H9 (cell line): ENCODE data around the gene MRPL28. TPM values are rescaled to one million over a fixed set of nuclear protein-coding genes. Genes with fewer than 3 reads are reported as not detected.

ENCODE experiments used
- DNase-seq: peaks from one replicate; pipeline ENCODE4 v3.0.0-alpha.2; 2017
- H2AFZ ChIP-seq: one replicate; pipeline ENCODE4 v1.6.1; 2013; ENCODE audit warnings: mild to moderate bottlenecking, low read length, control low read depth, moderate library complexity
- H2AK5ac ChIP-seq: 2 replicates; pipeline ENCODE4 v1.6.1; 2013; ENCODE audit warnings: low read length, control low read depth, mixed read lengths; ENCODE audit not compliant: insufficient read length
- H2BK120ac ChIP-seq: one replicate; pipeline ENCODE4 v1.6.1; 2013; ENCODE audit warnings: low read depth, mild to moderate bottlenecking, low read length, control low read depth, inconsistent platforms; ENCODE audit not compliant: poor library complexity, severe bottlenecking
- H2BK12ac ChIP-seq: 2 replicates; pipeline ENCODE4 v1.6.1; 2013; ENCODE audit warnings: low read length, control low read depth, mixed read lengths, low read depth; ENCODE audit not compliant: insufficient read length
- H2BK15ac ChIP-seq: 2 replicates; pipeline ENCODE4 v1.6.1; 2013; ENCODE audit warnings: low read depth, low read length, control low read depth
- H2BK20ac ChIP-seq: one replicate; pipeline ENCODE4 v1.6.1; 2013; ENCODE audit warnings: low read depth, mild to moderate bottlenecking, low read length, control low read depth, inconsistent platforms; ENCODE audit not compliant: poor library complexity, severe bottlenecking
- H2BK5ac ChIP-seq: 2 replicates; pipeline ENCODE4 v1.6.1; 2013; ENCODE audit warnings: low read length, control low read depth, mixed read lengths; ENCODE audit not compliant: insufficient read length
- H3K14ac ChIP-seq: 2 replicates; pipeline ENCODE4 v1.6.1; 2013; ENCODE audit warnings: low read length, control low read depth; ENCODE audit not compliant: insufficient read depth
- H3K18ac ChIP-seq: 2 replicates; pipeline ENCODE4 v1.6.1; 2013; ENCODE audit warnings: low read depth, mild to moderate bottlenecking, mixed read lengths, low read length, control low read depth; ENCODE audit not compliant: insufficient read length
- H3K23ac ChIP-seq: 2 replicates; pipeline ENCODE4 v1.6.1; 2013; ENCODE audit warnings: low read length, control low read depth, mixed read lengths, low read depth; ENCODE audit not compliant: insufficient read length
- H3K23me2 ChIP-seq: 2 replicates; pipeline ENCODE4 v1.6.1; 2013; ENCODE audit warnings: low read depth, mild to moderate bottlenecking, mixed read lengths, low read length, control low read depth; ENCODE audit not compliant: insufficient read length, poor library complexity, severe bottlenecking
- H3K27ac ChIP-seq: 2 replicates; pipeline ENCODE4 v1.5.1; 2013; ENCODE audit warnings: low read length, control low read depth, mixed read lengths, low read depth; ENCODE audit not compliant: insufficient read length
- H3K27me3 ChIP-seq: 2 replicates; pipeline ENCODE4 v1.6.1; 2013; ENCODE audit warnings: low read length, control low read depth, inconsistent platforms; ENCODE audit not compliant: insufficient read depth
- H3K4ac ChIP-seq: 2 replicates; pipeline ENCODE4 v1.6.1; 2013; ENCODE audit warnings: low read depth, mild to moderate bottlenecking, control low read depth, inconsistent platforms, low read length, moderate library complexity
- H3K4me1 ChIP-seq: 2 replicates; pipeline ENCODE4 v1.6.1; 2013; ENCODE audit warnings: low read length, control low read depth, inconsistent platforms; ENCODE audit not compliant: insufficient read depth
- H3K4me2 ChIP-seq: 2 replicates; pipeline ENCODE4 v1.6.1; 2013; ENCODE audit warnings: low read length, control low read depth, mixed read lengths; ENCODE audit not compliant: insufficient read length, insufficient read depth
- H3K56ac ChIP-seq: 2 replicates; pipeline ENCODE4 v1.6.1; 2013; ENCODE audit warnings: low read depth, mild to moderate bottlenecking, mixed read lengths, low read length, control low read depth; ENCODE audit not compliant: insufficient read length
- H3K79me1 ChIP-seq: 2 replicates; pipeline ENCODE4 v1.6.1; 2013; ENCODE audit warnings: low read depth, mild to moderate bottlenecking, moderate library complexity, low read length, control low read depth, inconsistent platforms; ENCODE audit not compliant: insufficient read depth, poor library complexity, severe bottlenecking
- H3K79me2 ChIP-seq: 2 replicates; pipeline ENCODE4 v1.6.1; 2013; ENCODE audit warnings: low read length, control low read depth, inconsistent platforms; ENCODE audit not compliant: insufficient read depth
- H3K9ac ChIP-seq: 2 replicates; pipeline ENCODE4 v1.6.1; 2013; ENCODE audit warnings: low read length, control low read depth, mixed read lengths; ENCODE audit not compliant: insufficient read length; ENCODE audit errors: extremely low read depth
- H3K9me3 ChIP-seq: one replicate; pipeline ENCODE4 v1.6.1; 2013; ENCODE audit warnings: low read depth, low read length, inconsistent platforms; ENCODE audit not compliant: control insufficient read depth
- H3T11ph ChIP-seq: one replicate; pipeline ENCODE4 v1.6.1; 2013; ENCODE audit warnings: mild to moderate bottlenecking, low read length, control low read depth, inconsistent platforms
- H4K20me1 ChIP-seq: one replicate; pipeline ENCODE4 v1.6.1; 2013; ENCODE audit not compliant: control insufficient read depth, insufficient read length, insufficient read depth
- H4K5ac ChIP-seq: 2 replicates; pipeline ENCODE4 v1.6.1; 2013; ENCODE audit warnings: low read depth, mild to moderate bottlenecking, mixed read lengths, low read length, control low read depth; ENCODE audit not compliant: insufficient read length
- H4K8ac ChIP-seq: replicated peaks from 2 replicates; pipeline ENCODE4 v1.6.1; 2013; ENCODE audit warnings: low read length, control low read depth, mixed read lengths, low read depth; ENCODE audit not compliant: insufficient read length
- H4K91ac ChIP-seq: 2 replicates; pipeline ENCODE4 v1.6.1; 2013; ENCODE audit warnings: low read depth, mild to moderate bottlenecking, moderate library complexity, mixed read lengths, low read length, control low read depth; ENCODE audit not compliant: insufficient read length
- H3K27ac Mint-ChIP-seq, 3 experiments: 2 replicates in 2 of 3; 3 replicates in 1 of 3; pipeline ENCODE4 v1.8.0; 2020 to 2021; ENCODE audit warnings: mixed read lengths in 3 of 3, mild to moderate bottlenecking in 1 of 3, moderate library complexity in 1 of 3
- H3K27me3 Mint-ChIP-seq: 2 replicates; pipeline ENCODE4 v1.8.0; 2021; ENCODE audit warnings: low read depth, mild to moderate bottlenecking, moderate library complexity, mixed read lengths
- H3K36me3 Mint-ChIP-seq, 3 experiments: 2 replicates in 2 of 3; 3 replicates in 1 of 3; pipeline ENCODE4 v1.8.0; 2020 to 2021; ENCODE audit warnings: low read depth in 3 of 3, mixed read lengths in 3 of 3; ENCODE audit not compliant: insufficient read depth in 1 of 3
- H3K4me1 Mint-ChIP-seq, 2 experiments: 2 replicates each; pipeline ENCODE4 v1.8.0; 2020; ENCODE audit warnings: mixed read lengths in 2 of 2
- H3K4me3 Mint-ChIP-seq, 2 experiments: 2 replicates in 1 of 2; 3 replicates in 1 of 2; pipeline ENCODE4 v1.8.0; 2020 to 2021; ENCODE audit warnings: mild to moderate bottlenecking in 2 of 2, mixed read lengths in 2 of 2, moderate library complexity in 1 of 2
- H3K9me3 Mint-ChIP-seq, 2 experiments: 2 replicates in 1 of 2; 3 replicates in 1 of 2; pipeline ENCODE4 v1.8.0; 2020; ENCODE audit warnings: mild to moderate bottlenecking in 2 of 2, mixed read lengths in 2 of 2, moderate library complexity in 1 of 2
- WGBS: extraction: QIAGEN DNeasy Blood & Tissue Kit; methylation state at CpG from one replicate; pipeline ENCODE4 v1.1.7; 2013; ENCODE audit warnings: missing lambda C conversion rate, low lambda C conversion rate, mixed read lengths; ENCODE audit not compliant: insufficient read length; ENCODE audit errors: extremely low coverage; 5-methylcytosine and 5-hydroxymethylcytosine counted together
- total RNA-seq: library from RNA; stranded (reverse); gene quantifications from 2 replicates; pipeline ENCODE4 v1.2.1, GENCODE V29; 2021
- TF ChIP-seq, protein P1 (sequence below): fragments of 200-600 bp; sonication (generic); conservative IDR thresholded peaks from 3 replicates; pipeline ENCODE4 v1.8.0; 2021; ENCODE audit warnings: antibody characterized with exemption, mild to moderate bottlenecking

MRPL28 gene
- total RNA-seq, 1 experiment from 2014 or later = 154 TPM

DNA sequence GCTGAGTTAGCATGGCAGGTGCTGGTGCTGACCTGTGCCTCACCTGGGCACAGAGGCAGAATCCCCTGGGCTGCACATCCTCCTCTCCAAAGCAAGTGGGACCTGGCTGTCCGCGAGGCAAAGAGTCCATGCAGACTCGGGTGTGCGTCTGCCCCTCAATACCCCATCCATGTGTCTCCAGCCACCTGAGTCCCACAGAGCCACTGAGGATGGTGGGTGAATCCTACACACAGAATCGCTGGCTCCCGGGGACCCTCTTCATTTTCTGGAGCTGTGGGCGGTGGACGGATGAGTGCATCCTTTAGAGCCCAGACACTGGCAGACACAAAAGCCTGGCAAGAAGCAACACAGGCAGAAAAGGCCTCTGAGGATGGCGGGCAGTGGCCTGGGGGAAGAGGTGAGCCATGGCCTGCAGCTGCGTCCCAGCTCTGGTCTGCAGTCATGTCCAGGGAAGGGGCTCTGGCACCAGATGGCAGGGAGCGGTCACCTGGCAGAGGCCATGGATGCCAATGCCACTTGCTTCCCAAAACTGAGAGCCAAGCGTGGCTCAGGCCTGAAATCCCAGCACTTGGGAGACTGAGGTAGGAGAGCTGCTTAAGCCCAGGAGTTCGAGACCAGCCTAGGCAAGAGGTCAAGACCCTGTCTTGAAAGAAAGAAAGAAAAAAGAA, 47.7 kb downstream of the MRPL28 start:
- Histone ChIP-seq H3K9ac (no peak overlapping the region), H2AFZ (no peak overlapping the region), H3K23me2 (no peaks in the 10 kb centered on the region), H3K23ac (no peak overlapping the region), H3K9me3 (no peaks in the 10 kb centered on the region), H3K4me2 (no peak overlapping the region), H2BK5ac (no peak overlapping the region), H4K5ac (no peak overlapping the region), H2BK20ac (no peak overlapping the region), H3K18ac (no peak overlapping the region), H4K91ac (no peak overlapping the region), H3T11ph (no peak overlapping the region), H3K4ac (no peak overlapping the region), H2BK120ac (no peak overlapping the region), H4K20me1 (no peaks in the 10 kb centered on the region), H2BK15ac (no peak overlapping the region), H2AK5ac (no peak overlapping the region), H2BK12ac (no peak overlapping the region), H3K79me1 (peaks cover 10% of the 10 kb centered on the region), H3K27ac (no peak overlapping the region), H3K79me2 (peaks cover 5% of the 10 kb centered on the region; the same call in 1 of the 2 replicates), H3K27me3 (no peaks in the 10 kb centered on the region), H3K14ac (no peak overlapping the region; the same call in 1 of the 2 replicates), H3K56ac (no peak overlapping the region), H3K4me1 (no peaks in the 10 kb centered on the region; the same call in 1 of the 2 replicates), H4K8ac (no peak overlapping the region)
- no peak for DNase-seq
- Mint-ChIP-seq H3K36me3 (peaks cover 0 to 11% (median 5%) of the 10 kb centered on the region in 3 experiments; a peak in 6 of 7 replicates), H3K27ac (peak overlapping the region; percentile 73 to 91 (median 85); a peak in 5 of 7 replicates), H3K27me3 (no peaks in the 10 kb centered on the region), H3K9me3 (no peaks in the 10 kb centered on the region), H3K4me3 (no peak overlapping the region), H3K4me1 (peaks cover 35 to 38% of the 10 kb centered on the region in 2 experiments)
- WGBS = no CpG with 5 or more reads among the region's 13 CpGs
- TF ChIP-seq, protein P1, sequence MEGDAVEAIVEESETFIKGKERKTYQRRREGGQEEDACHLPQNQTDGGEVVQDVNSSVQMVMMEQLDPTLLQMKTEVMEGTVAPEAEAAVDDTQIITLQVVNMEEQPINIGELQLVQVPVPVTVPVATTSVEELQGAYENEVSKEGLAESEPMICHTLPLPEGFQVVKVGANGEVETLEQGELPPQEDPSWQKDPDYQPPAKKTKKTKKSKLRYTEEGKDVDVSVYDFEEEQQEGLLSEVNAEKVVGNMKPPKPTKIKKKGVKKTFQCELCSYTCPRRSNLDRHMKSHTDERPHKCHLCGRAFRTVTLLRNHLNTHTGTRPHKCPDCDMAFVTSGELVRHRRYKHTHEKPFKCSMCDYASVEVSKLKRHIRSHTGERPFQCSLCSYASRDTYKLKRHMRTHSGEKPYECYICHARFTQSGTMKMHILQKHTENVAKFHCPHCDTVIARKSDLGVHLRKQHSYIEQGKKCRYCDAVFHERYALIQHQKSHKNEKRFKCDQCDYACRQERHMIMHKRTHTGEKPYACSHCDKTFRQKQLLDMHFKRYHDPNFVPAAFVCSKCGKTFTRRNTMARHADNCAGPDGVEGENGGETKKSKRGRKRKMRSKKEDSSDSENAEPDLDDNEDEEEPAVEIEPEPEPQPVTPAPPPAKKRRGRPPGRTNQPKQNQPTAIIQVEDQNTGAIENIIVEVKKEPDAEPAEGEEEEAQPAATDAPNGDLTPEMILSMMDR = no peak
